Measurements from ENCODE around the gene ATOH8. TPM values are rescaled to one million over a fixed set of nuclear protein-coding genes. Genes with fewer than 3 reads are reported as not detected.
A peak's percentile ranks its signal among the peaks of the same experiment; 100 is the strongest.

The ATOH8 gene
- total RNA-seq, 1 donor from 2014 or later, result 25.8 TPM

DNA sequence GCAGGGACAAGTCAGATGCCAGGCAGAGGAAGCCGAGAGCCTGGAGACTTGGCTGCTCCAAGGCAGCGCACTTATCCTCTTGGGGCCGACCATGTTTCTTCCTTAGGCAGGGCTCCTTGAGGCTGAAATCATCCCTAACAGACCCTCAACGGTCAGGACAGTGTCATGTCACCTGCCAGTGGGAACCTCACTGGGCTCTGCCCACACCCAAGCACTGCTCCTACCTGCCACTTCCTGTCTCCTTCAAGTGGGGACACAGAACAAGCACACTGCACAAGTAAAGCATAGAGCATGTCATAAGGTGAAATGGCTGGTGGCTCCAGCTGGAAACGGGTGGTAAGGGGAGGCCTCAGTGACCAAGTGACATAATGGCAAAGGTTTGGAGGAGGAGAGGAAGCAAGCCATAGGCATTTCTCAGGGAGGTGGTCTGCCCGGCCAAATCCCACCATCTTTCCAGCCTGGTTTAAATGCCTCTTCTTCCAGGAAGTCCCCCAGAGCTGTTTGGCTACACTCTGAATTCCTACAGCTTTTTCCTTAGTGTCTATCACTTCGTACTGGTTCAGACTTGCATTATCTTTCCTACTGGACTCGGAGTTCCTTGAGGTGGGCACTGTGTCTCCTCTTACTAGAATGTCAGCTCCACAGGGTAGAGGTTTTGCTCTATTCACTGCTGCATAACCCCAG lies 7.3 kb upstream of the ATOH8 start:
- no peak for DNase-seq
- intact Hi-C loops (cut with DNase I), result no loop called here
- ATAC-seq (ENCODE audit: poor library complexity), result no peak

DNA sequence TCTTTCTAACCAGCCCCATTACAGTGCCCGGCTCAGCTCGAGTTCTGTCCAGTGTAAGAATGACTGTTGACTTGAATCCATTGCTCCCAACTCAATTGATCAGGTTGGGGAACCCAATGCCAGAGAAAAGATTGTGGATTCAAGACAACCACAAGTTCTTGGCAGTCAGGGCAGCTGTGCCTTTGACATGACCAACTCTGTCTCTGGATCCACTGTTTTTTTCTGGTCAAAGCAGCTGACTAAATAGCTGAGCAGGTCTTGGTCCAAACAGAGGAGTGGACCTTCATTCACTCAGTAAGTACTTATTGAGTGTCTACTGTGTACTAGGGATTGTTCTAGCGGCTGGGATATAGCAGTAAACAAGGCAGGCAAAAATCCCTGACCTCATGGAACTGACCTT lies 6.3 kb upstream of the ATOH8 start:
- intact Hi-C loops (cut with DNase I), result no loop called here
- DNase-seq, result no peak
- no peak for ATAC-seq (ENCODE audit: poor library complexity)

DNA sequence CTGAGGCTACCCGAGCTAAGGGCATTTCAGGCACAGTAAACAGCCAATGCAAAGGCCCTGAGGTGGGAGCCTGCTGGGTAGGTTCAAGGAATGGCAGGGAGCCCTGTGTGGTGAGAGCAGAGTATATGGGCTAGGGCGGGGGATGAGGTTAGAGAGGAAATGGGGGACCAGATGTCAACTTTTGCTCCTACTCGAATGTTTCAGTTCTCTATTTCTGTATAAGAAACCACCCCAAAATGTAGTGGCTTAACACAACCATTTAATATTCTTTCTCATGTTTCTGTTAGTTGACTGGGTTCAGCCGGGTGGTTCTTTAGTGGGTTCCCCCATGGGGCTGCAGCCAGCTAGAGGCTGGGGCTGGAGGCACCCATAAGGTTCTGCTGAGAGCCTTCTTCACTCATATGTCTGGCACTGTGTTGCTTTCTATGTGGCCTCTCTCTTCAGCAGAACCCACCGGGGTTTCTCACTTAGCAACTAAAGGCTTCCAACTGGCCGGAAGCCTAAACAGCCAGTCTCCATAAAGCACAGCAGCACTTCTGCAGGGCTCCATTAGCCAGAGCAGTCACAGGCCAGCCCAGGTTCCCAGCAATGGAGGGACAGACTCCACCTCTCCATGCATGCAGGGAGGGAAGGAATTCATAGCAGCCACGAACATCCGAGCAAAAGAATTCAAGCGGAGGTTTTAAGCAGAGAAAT lies 5.6 kb upstream of the ATOH8 start:
- DNase-seq, result no peak
- no peak for ATAC-seq (ENCODE audit: poor library complexity)
- intact Hi-C loops (cut with DNase I), result no loop called here

DNA sequence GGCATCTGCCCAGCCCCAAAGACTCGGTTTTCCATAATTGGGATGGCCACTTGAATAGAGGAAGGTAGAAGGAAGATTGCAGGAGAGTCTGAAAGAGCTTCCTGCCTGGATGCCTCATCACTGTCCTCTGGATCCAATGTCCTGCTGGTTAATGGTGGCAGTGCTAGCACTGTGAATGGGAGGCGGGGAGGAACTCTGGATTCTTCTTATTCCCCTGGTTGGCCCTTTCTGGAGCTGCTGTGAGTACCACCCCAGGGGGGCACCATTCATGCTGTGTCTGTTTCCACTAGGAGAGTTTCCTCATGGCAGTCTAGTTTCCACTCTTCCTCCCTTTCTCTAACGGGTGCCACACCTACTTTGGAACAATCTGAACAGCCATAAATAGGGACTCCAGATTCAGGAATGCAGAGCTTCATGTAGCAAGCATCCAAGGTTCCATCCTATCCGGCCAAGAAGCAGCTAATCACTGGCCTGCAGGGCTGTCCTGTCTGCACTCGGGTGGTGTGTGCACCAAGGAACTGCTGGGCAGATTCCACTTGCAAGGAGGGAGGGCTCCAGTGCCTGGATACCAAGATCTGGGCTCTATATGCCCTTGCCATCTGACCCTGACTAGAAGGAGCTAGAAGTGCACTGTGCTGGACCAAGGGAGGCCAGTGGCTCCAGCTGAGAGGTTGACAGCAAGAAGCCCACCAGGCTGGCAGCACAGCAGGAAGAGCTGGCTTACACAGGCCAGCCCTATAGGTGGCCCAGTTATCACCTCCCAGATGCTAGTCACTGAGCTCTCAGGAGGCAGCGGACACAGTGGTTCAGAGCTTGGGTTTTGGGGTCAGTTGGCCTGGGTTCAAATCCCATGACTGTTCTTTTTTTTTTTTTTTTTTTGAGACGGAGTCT lies 4.6 kb upstream of the ATOH8 start:
- ATAC-seq (ENCODE audit: poor library complexity), result peak; percentile 51
- intact Hi-C loops (cut with DNase I), result no loop called here
- peak; percentile 62 for DNase-seq

DNA sequence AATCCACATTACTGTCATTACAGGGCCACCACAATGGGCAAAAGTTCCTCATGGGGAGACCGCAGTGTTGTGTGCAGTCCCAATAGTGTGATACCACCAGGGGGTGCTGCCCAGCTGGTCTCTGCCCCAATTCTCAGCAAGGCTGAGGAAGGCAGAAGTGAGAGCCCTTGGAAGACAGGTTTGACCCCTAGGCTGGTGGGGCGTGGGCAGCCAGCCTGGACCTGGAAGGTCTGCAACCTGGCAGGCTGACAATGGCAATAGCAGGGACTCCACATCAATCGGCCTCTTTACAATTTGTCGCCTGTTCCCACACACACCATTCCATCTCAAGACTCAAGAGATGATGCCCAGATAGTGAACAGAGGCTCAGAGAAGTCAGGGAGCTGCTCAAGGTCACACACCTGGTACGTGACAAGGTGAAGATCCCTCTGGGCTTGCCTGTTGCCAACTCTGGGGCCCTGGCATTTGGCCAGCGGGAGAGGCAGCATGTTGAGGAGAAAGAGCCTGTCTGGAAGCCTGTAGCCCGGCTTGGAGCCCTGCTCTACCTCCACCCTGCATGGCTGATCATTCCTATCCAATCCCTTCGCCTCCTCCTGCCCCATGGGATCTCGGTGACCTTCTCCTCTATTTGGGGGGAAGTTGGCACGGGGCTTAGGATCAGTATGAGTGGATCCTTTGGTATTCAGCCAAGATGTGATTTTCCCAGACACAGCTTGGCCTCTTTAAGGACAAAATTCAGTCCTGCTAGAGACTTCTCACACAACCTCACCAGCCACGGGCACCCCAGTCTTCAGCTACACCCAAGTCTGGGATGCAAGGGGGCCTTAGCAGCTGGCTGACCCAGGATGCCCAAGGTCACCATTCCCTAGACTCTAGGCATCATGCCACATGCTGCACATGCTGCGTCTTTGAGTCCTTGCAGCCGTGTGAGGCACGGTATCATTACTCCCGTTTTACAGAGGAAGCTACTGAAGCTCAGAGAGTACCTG lies 2.9 kb upstream of the ATOH8 start:
- ATAC-seq (ENCODE audit: poor library complexity) (peak; percentile 67), DNase-seq (peak; percentile 85)
- intact Hi-C loops (cut with DNase I), result loop anchor here (5.0 kb wide), 1 partner anchor 46 kb away; no protein-coding TSS in a partner anchor

DNA sequence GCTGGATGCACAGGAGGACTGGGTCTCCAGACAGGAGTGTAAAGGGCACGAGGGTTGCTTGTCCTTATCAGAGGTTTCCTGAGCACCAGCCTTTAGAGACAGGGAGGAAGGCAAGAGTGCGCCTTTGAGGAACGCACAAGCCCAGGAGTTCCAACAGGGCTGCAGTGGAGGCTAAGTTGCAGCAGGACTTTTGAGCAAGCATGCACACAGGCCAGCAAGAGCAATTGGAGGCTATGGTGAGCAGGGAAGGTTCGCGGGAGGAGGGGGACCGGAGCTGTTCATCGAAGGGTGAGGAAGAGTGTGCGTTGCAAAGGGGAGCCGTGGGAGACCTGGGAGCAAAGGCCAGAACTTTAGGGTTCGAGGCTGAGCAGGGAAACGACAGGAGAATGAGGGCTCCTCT lies 2.2 kb upstream of the ATOH8 start:
- ATAC-seq (ENCODE audit: poor library complexity), result no peak
- no peak for DNase-seq
- intact Hi-C loops (cut with DNase I), result loop anchor here (5.0 kb wide), 1 partner anchor 46 kb away; no protein-coding TSS in a partner anchor

DNA sequence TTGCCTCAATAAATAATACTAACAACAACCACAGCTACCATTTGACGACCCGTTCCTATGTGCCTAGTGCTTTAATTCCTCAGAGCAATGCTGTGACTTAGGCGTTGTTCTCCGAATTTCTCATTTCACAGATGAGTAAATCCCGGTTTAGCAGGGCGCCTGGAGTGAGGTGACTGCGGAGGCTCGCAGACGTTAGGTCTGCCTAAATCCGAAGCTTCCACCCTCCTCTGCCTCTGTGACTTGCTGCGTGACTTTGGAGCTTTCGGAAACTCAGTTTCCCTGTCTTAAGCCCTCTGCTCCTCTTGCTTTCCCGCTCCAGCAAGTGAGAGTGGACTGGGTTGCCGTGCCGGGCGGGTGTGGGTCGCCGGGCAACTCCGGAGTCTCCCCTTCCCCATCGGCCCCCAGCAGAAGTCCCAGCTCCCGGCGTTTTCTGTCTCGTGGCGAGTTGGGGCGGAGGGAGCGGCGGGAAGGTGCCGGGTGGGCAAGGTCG lies 711 bp upstream of the ATOH8 start:
- intact Hi-C loops (cut with DNase I), result loop anchor here (5.0 kb wide), 1 partner anchor 44 kb away; no protein-coding TSS in a partner anchor
- no peak for ATAC-seq (ENCODE audit: poor library complexity)
- no peak for DNase-seq

DNA sequence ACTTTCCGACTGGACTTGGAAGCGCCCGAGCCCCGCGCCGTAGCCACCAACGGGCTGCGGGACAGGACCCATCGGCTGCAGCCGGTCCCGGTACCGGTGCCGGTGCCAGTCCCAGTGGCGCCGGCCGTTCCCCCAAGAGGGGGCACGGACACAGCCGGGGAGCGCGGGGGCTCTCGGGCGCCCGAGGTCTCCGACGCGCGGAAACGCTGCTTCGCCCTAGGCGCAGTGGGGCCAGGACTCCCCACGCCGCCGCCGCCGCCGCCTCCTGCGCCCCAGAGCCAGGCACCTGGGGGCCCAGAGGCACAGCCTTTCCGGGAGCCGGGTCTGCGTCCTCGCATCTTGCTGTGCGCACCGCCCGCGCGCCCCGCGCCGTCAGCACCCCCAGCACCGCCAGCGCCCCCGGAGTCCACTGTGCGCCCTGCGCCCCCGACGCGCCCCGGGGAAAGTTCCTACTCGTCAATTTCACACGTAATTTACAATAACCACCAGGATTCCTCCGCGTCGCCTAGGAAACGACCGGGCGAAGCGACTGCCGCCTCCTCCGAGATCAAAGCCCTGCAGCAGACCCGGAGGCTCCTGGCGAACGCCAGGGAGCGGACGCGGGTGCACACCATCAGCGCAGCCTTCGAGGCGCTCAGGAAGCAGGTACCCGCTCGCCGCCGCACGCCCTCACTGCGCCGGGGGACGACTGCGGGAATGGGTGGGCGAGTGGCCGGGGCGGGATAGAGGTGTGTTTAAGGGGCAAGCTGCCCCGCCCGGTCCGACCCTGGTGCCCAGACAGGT lies 713 bp downstream of the ATOH8 start:
- DNase-seq (no peak), ATAC-seq (ENCODE audit: poor library complexity) (peak; percentile 23)
- intact Hi-C loops (cut with DNase I), result loop anchor here (5.0 kb wide), 1 partner anchor 43 kb away; no protein-coding TSS in a partner anchor

DNA sequence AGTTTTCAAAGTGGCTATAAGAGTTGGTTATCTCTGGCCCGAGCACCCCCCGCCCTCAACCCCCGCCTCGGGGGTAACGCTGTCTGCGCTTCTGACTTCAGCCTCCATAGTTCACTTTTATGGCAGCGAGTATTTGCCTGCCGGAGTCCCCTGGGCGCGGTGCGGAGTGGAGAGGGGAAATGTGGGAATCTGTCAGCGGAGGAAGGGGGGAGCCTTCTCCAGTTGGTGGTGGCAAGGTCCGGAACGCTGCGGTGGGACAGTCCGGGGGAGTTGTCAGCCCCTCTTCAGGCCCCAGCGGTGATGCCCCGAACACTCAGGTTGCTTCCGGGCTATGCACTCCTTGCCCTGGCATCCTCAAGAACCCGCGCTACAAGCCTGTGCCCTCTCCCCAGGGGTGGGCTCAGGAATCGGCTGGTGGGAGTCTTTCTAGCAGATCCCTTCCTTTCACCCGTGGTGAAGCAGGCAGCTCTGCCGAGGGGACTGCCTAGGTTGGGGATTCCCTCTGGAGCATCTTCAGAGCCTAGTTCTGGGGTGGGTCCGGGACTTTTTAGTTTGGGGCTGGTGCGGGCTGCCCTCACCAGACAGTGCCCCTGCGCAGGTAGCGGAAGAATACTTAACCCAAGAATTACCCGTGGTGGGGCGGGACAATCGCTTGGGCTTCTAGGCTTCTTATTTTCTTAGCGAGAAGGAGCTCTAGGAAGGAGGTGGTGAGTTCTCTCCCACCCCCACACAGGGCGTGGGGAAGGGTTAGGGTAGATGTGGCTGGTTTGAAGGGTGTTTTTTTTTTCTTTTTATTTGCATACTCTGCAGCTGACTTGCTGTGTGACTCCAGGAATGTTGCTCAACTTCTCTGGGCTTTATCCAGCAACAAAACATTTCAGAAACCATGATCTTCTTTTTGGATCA lies 1.6 kb downstream of the ATOH8 start:
- DNase-seq (no peak), ATAC-seq (ENCODE audit: poor library complexity) (no peak)
- intact Hi-C loops (cut with DNase I), result no loop called here

DNA sequence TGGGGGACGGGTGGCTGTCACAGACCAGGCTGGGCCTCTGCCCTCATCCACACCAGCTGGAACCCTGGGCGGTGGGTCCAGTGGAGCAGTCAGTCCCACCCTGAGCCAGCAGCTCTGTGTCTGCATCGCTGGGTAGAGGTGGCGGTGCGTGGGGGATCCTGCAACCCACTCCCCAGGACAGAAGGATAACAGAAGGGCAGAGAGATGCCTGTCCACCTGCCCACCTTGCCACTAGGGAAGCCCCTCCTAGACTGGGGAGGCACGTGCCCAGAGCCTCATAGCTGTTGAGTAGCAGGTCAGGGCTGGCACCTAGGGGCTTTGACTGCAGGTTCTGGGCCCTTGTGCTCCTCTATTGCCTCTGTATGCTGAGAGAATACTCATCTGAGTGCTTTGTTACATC lies 2.4 kb downstream of the ATOH8 start:
- ATAC-seq (ENCODE audit: poor library complexity) (no peak), DNase-seq (peak; percentile 37)
- intact Hi-C loops (cut with DNase I), result no loop called here

DNA sequence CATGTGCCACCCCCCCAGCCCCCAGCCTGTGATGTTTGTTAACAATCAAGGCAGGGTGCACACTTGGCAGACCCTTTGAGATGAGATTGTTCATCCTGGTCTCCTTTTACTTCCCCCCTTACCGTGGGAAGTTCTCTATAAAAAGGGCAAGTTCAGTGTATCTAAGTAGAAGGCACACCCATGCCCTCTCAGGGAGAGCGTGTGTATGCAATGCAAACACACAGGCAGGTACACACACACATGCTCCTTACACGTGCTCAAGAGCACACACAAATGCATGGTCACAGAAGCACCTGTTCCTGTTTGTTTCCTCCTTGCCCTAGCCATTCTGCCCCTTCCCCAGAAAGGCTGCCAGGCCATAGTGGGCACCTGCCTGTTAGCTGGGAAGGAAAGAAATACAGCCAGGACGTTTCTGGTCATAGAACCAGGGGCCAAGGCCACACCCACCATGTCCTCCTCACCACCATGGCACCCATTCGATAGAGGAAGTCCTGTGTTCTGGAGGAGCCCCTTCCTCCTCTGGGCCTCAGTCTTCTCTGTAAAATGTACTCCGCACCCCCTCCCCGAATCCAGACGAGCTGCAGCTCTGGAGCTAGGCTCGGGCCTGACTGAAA lies 3.1 kb downstream of the ATOH8 start:
- intact Hi-C loops (cut with DNase I), result no loop called here
- DNase-seq (peak; percentile 35), ATAC-seq (ENCODE audit: poor library complexity) (no peak)

DNA sequence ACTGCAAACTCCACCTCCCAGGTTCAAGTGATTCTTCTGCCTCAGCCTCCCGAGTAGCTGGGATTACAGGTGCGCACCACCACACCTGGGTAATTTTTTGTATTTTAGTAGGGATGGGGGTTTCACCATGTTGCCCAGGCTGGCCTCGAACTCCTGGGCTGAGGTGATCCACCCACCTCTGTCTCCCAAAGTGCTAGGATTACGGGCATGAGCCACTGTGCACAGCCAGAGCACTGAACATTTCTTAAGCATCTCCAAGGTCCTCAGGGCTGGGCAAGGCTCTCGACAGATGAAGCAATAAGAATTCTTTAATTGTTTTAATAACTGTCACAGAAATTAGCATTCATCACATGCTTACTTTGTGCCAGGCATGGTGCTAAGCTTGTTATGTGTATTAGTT lies 4.1 kb downstream of the ATOH8 start:
- DNase-seq (no peak), ATAC-seq (ENCODE audit: poor library complexity) (no peak)
- intact Hi-C loops (cut with DNase I), result no loop called here

DNA sequence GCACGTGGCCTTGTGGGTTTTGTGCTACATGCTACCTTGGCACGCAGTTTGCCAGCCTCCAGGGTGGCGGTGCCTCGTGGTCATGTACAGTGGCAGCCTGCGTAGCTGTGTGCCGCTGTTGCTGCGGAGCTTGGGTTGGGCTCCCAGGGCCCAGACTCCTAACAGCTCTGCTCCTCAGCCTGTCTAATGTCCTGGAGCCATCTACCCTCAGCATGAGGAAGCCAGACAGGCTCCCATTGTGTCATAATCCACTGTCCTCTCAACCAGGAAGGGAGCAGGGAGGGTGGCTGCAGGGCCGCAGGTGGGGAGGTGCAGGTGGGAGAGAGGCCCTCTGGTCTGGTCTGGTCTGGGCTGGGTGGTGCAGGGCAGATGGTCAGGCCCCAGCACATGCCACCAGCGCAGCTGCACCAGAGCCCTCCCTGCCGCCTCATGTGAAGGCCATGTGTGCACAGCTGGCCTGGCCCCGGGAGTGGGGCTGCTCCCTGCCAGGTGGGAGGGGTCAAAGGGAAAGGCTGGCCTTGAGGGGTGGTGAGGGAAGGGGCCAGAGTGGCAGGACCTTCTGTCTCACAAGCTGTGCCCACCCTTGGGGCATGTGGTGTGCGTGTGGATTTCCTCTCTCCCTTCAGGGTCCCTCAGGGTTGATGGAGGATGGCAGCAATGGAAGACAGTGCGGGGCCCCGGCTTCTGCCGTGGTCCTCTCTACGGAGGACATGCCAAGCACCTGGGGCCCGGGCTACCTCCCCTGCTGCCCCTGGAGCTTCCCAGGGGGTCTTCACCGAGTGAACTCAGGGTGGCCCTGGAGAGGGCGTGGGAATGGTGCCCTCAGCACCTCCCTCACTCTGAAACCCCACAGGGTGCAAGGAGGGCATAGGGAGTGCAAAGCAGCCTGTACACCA lies 4.8 kb downstream of the ATOH8 start:
- intact Hi-C loops (cut with DNase I), result no loop called here
- ATAC-seq (ENCODE audit: poor library complexity) (no peak), DNase-seq (peak; percentile 49)

DNA sequence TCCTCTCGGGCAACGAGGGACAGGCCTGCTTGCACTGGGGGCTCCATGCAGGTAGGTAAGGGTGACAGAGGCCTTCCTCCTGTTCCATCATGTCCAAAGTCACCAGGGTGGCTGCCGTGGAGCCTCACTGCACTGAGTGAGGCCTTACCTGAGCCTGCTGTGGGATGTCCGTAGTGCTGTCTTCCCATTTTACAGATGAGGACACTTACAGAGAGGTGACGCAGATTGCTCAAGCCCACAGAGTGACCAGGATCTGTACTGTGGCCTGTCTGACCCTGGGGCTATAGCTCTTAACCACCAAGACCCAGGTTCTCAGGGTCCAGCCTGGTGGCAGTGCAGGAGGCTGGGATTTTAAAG lies 5.4 kb downstream of the ATOH8 start:
- intact Hi-C loops (cut with DNase I), result no loop called here
- no peak for ATAC-seq (ENCODE audit: poor library complexity)
- DNase-seq, result no peak

DNA sequence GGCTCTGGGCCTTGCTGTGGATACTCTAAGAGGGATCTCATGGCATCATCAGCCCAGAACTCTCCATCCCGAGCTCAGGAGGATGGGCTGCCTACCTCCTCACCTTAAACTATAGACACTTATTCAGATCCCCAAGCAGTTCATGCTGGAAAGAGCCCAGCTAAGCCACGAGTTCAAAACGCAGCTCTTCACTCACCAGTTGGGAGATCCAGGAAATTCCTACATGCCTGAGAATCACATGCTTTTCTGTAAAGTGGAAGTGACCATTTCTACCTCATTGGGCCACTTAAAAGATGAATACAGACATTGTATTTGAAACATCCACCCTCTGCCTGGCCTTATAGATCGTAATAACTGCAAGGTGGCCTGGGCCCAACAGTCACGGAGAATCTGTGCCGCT lies 6.6 kb downstream of the ATOH8 start:
- DNase-seq, result no peak
- intact Hi-C loops (cut with DNase I), result no loop called here
- ATAC-seq (ENCODE audit: poor library complexity), result no peak
